NCI-H345 treated with DMSO at 0.1 percent for 48 hours (cell line): ENCODE measurements around the gene CNGA2.
"Not testable (repeated sequence)": the region's sequence is repeated elsewhere in the genome, so short reads cannot be mapped to it uniquely, and the experiment has no call there.

Source experiments
- DNase-seq: peaks from one replicate; lab custom pipeline; 2025; ENCODE audit not compliant: unreplicated experiment; lab: John Stamatoyannopoulos, UW

The CNGA2 gene

GRCh38 chrX:151734446-151734845 lies at the start of gene CNGA2:
TSS of gene CNGA2 (plus strand) at chrX:151734746. CDS start at chrX:151738484, 3,738 bp downstream.
- no peak for DNase-seq

DNA sequence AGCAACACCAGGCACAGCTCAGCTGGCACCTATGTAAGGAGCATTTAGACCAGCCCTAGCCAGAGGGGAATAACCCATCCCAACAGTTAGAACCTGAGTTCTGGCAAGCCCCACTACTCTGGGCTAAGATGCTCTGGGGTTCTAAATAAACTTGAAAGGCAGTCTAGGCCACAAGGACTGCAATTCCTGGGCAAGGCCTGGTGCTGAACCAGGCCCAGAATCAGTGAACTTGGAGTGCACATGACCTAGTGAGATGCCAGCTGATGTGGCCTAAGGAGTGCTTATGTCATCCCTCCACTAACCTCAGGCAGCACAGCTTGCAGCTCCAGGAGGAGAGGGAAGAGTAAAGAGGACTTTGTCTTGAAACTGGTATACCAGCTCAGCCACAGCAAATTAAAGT lies 46.9 kb upstream of the CNGA2 start:
- no peak for DNase-seq

DNA sequence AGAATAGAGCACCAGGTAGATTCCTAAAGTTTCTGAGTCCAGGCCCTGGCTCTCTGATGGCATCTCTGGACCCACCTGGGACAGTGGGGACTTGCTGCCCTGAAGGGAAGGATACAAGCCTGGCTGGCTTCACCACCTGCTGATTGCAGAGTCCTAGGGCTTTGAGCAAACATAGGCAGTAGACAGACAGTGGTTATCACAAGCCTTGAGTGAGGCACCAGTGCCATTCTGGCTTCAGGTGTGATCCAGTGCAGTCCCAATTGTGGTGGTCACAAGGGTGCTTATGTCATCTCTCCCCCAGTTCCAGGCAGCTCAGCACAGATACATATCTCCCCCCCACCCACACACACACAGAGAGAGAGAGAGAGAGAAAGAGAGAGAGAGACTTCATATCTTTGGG lies 45.9 kb upstream of the CNGA2 start:
- DNase-seq = no peak

- no peak for DNase-seq
Measured at GRCh38 chrX:151692825-151693224, 41.7 kb upstream of the CNGA2 start.

GRCh38 chrX:151694121-151694520 lies 40.4 kb upstream of the CNGA2 start:
- no peak for DNase-seq

- DNase-seq = no peak
Measured at GRCh38 chrX:151694661-151695582, 39.6 kb upstream of the CNGA2 start, which contains the start of gene PRRG3. TSS of gene PRRG3 (plus strand) at chrX:151695458. CDS start at chrX:151698815, 3,357 bp downstream.

DNA sequence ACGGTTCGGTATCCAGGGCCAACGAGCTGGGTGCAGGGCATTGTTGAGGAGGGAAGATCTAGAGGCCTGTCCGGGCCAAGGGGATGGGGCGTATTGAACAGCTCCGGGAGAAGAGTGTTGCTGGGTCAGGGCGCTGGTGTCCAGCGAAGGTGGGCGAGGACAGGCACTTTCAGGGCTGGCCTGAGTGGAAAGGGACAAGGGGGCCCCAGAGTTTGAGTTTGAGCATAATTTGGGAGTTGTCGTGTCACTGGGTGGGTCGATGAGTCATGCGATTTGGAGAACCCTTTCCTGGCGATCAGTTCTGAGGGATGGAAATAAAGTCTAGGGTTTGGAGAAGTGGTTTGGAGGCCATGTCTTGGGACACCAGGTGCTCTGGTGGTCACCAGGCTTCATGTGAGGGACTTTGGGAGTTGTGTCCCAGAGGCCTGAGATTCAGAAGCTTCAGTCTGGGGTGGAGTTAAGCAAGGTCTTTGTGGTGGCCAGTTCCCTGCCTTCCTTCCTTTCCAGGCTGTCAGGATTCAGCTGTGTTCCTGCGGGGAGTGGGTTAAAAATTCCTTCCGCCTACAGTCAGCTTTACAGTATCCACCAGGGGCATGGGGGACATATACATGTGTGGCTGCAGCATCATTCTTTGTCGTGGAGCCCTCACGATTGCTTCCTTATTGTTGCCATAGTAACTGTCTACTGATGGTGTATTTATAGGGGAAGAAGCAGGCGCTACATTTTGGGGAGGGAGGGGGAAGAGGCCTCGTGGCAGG lies 38.8 kb upstream of the CNGA2 start:
- no peak for DNase-seq

- DNase-seq = not testable (repeated sequence)
Measured at GRCh38 chrX:151697082-151697481, 37.5 kb upstream of the CNGA2 start.

DNA sequence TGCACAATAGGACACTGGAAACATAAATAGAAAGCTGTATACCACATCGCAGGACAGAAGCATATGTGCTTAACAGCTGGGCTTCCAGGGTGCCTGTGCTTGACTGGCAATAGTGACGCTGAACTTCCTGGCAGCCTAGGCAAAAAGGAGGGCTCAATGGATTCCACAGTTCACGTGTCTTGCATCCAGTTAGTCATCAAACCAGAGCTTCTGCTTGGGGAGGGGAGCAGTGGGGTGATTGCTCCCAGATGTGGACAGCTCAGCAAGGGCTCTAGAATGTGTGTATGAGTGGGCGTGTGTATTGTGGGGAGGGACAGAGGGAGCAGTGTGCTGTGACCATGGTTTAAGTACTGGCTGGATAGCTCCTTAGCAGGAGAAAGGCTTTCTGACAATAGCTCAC lies 37.0 kb upstream of the CNGA2 start:
- DNase-seq = no peak

DNA sequence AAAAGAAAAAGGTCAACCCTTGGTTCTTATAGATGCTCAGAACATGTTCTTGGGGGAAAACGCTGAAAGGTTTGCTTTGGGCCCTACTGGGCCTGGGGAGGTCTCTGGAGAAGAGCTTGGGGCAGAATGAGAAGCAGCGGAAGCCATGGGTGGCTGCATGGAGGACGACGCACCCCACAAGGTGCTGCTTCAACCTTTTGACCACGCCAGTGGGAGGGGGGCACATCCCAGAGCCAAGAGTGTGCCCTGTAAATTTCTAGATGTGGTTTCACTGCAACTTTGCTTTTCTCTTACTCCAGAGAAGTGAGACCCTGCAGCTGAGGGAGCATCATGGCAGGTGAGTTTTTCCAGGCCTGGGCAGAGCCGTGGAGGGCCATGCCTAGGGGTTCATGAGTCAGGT lies 36.1 kb upstream of the CNGA2 start:
- no peak for DNase-seq

DNA sequence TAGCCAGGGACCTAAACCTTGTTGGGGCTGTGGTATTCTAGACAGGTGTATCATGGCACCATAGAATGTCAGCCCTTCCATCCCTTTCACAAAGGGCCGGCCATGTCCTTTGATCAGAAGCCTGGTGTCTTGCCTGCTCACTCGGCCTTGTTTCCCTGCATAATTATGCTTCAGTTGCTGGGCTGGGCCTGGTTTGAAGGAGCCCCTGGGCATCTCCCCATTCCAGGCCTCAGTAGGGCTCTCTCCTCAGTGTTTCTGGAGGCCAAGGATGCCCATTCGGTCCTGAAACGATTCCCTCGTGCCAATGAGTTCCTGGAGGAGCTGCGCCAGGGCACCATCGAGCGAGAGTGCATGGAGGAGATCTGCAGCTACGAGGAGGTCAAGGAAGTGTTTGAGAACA lies 34.8 kb upstream of the CNGA2 start:
- DNase-seq = no peak

DNA sequence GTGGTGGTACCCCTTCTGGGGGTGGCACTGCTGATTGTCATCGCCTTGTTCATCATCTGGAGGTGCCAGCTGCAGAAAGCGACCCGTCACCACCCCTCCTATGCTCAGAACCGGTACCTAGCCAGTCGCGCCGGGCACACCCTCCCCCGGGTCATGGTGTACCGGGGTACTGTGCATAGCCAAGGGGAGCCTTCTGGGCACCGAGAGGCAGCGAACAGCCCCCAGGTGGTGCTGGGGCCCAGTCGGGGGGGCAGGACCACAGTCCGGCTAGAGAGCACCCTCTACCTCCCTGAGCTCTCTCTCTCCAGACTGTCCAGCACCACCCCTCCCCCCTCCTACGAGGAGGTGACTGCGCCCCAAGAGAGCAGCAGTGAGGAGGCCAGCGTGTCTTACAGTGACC lies 34.0 kb upstream of the CNGA2 start:
- DNase-seq = no peak

DNA sequence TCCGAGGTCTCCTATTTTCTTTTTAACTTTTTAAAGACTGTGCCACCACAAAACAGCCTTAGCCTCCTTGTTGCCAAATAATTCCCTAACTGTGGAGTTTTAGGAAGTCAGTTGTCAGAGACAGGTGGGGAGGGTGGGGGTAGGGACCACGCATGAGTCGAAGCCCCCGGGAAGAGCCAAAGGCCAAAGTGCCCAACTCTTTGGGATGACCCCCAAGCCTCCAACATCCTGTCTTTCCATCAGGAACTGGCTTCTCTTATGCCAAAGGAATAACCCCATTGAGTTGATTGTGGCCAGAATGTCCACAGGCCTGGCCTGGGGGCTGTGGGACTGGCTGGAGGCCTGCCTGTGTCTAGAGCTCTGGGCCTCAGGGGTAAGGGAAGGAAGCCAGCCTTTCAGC lies 33.5 kb upstream of the CNGA2 start:
- DNase-seq = no peak

- DNase-seq = no peak
Measured at GRCh38 chrX:151701531-151701930, 33.0 kb upstream of the CNGA2 start.

GRCh38 chrX:151702026-151702714 lies 32.4 kb upstream of the CNGA2 start:
- no peak for DNase-seq

GRCh38 chrX:151702741-151703340 lies 31.7 kb upstream of the CNGA2 start:
- DNase-seq = no peak

GRCh38 chrX:151703487-151703886 lies 31.1 kb upstream of the CNGA2 start:
- DNase-seq = no peak

DNA sequence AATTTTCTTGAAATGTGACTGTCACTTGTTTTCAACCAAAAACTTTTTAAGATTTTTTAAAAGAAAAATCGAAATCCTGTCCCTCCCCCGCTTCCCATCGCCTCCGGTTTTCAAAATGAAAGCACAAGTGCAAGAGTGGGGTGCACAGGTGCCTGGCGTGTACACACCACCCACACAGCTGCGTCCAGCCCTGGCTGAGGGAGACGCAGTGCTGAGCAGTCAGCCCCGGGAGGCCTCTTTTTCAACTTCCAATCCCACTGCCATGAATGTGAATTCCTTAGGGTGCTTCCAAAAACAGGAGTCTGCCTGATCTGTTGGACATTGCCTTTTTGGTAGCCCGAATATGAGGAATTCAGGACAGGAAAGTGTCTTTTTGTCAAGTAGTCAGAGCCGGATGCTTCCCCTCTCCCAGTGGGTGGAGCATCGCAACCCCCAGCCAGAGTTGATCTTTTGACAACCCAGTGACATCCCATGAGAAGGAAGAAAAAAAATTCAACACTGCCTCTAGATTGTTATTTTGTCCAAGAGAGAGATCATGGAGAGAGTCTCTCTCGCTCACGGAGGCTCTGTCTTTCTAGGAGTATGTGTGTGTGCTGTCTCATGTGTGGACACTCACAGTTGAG lies 30.4 kb upstream of the CNGA2 start:
- DNase-seq = no peak

DNA sequence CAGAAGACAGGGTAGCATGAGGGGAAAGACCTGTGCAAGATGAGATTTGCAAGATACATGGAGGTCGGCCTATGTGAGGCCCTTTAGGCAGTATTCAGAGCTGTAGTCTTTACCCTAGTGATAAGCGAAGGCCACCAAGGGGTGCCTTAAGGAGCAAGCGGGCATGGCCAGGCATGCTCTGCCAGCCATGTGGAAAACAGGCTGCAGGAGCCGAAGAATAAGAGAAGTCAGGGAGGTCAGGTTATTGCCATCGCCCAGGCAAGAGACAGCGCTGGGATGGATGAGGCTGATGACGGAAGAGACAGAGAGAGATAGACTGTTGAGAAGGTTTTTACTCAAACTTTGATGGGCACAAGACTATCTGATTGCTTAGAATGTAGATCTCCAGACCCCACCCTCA lies 25.7 kb upstream of the CNGA2 start:
- no peak for DNase-seq

DNA sequence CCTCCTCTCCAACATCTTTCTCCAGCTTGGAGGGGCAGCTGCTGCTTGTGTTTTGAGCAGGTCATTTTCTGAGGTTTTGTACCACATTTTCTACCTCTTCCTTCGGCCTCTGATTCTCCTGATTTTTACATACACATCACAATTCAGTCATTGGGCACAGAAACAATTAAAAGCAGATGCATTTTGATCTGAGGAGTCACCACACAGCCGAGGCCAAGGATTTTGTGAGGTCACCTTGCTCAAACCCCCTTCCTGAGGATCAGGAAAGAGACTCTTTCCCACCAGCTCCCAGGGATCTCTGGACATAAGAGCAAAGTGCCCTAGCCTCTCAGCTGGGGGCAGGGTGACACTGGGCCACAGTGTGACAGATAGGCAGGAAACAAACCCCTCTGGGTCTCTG lies 24.1 kb upstream of the CNGA2 start:
- no peak for DNase-seq

- no peak for DNase-seq
Measured at GRCh38 chrX:151711154-151711553, 23.4 kb upstream of the CNGA2 start.
